Lower leg skin (tissue), 4 donors: ENCODE data around the gene AKR1A1. TPM values are rescaled to one million over a fixed set of nuclear protein-coding genes. Genes with fewer than 3 reads are reported as not detected.
"Not testable (repeated sequence)": the region's sequence is repeated elsewhere in the genome, so short reads cannot be mapped to it uniquely, and the experiment has no call there.

Source experiments
- DNase-seq, 2 donors: peaks; one replicate each; pipeline ENCODE4 v3.0.0-alpha.2; 2019; ENCODE audit warnings: low spot score in 2 of 2
- H3K4me3 ChIP-seq: fragments of 200-600 bp; sonication (generic); 2 replicates; pipeline ENCODE4 v1.5.1; 2017; ENCODE audit warnings: mild to moderate bottlenecking, low read depth; ENCODE audit not compliant: poor library complexity, severe bottlenecking
- POLR2A ChIP-seq, 2 donors: fragments of 450-650 bp; IDR thresholded peaks; one replicate each; pipeline ENCODE4 v1.6.1; 2016 to 2017; ENCODE audit warnings: antibody characterized with exemption in 2 of 2, mild to moderate bottlenecking in 1 of 2, moderate library complexity in 1 of 2
- WGBS, 2 donors: methylation state at CpG; one replicate each; pipeline ENCODE4 v1.1.5; 2018; 5-methylcytosine and 5-hydroxymethylcytosine counted together
- intact Hi-C: fragments of 100-400 bp; cut with DNase I; formaldehyde crosslinking; loops from one replicate; pipeline ENCODE4 v1.15.0; 2023; ENCODE audit warnings: low total_unique reads
- total RNA-seq, 4 donors: library from RNA; depleted of rRNA; stranded (reverse); fragments of >200 nt; gene quantifications; one replicate each; pipeline ENCODE4 v1.1.0, GENCODE V29; 2016
- TF ChIP-seq, protein P1 (sequence below), 3 donors: fragments of 450-650 bp; IDR thresholded peaks; one replicate each; pipeline ENCODE4 v1.5.1; 2016; ENCODE audit warnings: antibody characterized with exemption in 3 of 3, mild to moderate bottlenecking in 3 of 3, moderate library complexity in 2 of 3

The AKR1A1 gene
- total RNA-seq, 4 donors from 2014 or later: 42.1 to 79.2 (median 57.8) TPM

GRCh38 chr1:45589861-45590260 is 39.2 kb downstream of the AKR1A1 start:
- intact Hi-C loops: no loop called here
- no peak for TF ChIP-seq POLR2A (IDR thresholded peaks at IDR 0.05)
- TF ChIP-seq, protein P1, sequence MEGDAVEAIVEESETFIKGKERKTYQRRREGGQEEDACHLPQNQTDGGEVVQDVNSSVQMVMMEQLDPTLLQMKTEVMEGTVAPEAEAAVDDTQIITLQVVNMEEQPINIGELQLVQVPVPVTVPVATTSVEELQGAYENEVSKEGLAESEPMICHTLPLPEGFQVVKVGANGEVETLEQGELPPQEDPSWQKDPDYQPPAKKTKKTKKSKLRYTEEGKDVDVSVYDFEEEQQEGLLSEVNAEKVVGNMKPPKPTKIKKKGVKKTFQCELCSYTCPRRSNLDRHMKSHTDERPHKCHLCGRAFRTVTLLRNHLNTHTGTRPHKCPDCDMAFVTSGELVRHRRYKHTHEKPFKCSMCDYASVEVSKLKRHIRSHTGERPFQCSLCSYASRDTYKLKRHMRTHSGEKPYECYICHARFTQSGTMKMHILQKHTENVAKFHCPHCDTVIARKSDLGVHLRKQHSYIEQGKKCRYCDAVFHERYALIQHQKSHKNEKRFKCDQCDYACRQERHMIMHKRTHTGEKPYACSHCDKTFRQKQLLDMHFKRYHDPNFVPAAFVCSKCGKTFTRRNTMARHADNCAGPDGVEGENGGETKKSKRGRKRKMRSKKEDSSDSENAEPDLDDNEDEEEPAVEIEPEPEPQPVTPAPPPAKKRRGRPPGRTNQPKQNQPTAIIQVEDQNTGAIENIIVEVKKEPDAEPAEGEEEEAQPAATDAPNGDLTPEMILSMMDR (IDR thresholded peaks at IDR 0.05): no peak
- DNase-seq: no peak
- no peak overlapping the region for H3K4me3 ChIP-seq
- WGBS, 2 donors: 41 to 48% methylated on average over 1 of the region's 1 CpG

GRCh38 chr1:45594412-45594811 is 43.8 kb downstream of the AKR1A1 start:
- DNase-seq: peak in 1 of 2 donors; percentile 42
- 91 to 92% methylated on average over 4 of the region's 4 CpGs for WGBS, 2 donors
- intact Hi-C loops: no loop called here
- H3K4me3 ChIP-seq: no peak overlapping the region
- TF ChIP-seq, protein P1 (IDR thresholded peaks at IDR 0.05): no peak
- no peak for TF ChIP-seq POLR2A (IDR thresholded peaks at IDR 0.05)

GRCh38 chr1:45596765-45597164 is 46.1 kb downstream of the AKR1A1 start:
- WGBS, 2 donors: 95 to 97% methylated on average over 8 of the region's 8 CpGs

GRCh38 chr1:45604239-45604638 is 53.6 kb downstream of the AKR1A1 start:
- TF ChIP-seq, protein P1 (IDR thresholded peaks at IDR 0.05): no peak
- TF ChIP-seq POLR2A (IDR thresholded peaks at IDR 0.05): no peak
- WGBS, 2 donors: 90% methylated on average over 2 of the region's 2 CpGs
- no peak for DNase-seq
- intact Hi-C loops: no loop called here
- no peak overlapping the region for H3K4me3 ChIP-seq

More at GRCh38 chr1:45596765-45597164, 46.1 kb downstream of the AKR1A1 start:
- DNase-seq: peak in 1 of 2 donors; percentile 32
- intact Hi-C loops, H3K4me3 ChIP-seq: not testable (repeated sequence)

GRCh38 chr1:45607404-45608074 is 56.9 kb downstream of the AKR1A1 start:
- TF ChIP-seq, protein P1 (IDR thresholded peaks at IDR 0.05): no peak
- no peak for TF ChIP-seq POLR2A (IDR thresholded peaks at IDR 0.05)

GRCh38 chr1:45608175-45609156 is 57.8 kb downstream of the AKR1A1 start:
- TF ChIP-seq POLR2A (IDR thresholded peaks at IDR 0.05): no peak
- TF ChIP-seq, protein P1 (IDR thresholded peaks at IDR 0.05): no peak
- no peak overlapping the region for H3K4me3 ChIP-seq
- 62 to 68% methylated on average over 5 of the region's 5 CpGs for whole genome bisulfite sequencing, 2 donors
- DNase-seq: no peak
- intact Hi-C loops: no loop called here

More at GRCh38 chr1:45607404-45608074, 56.9 kb downstream of the AKR1A1 start:
- no peak overlapping the region for H3K4me3 ChIP-seq
- DNase-seq: no peak
- 62 to 79% methylated on average over 6 of the region's 6 CpGs for WGBS, 2 donors
- intact Hi-C loops: no loop called here
